Measurements from ENCODE around the gene LPCAT3. TPM values are rescaled to one million over a fixed set of nuclear protein-coding genes. Genes with fewer than 3 reads are reported as not detected.

Gene LPCAT3
- polyA plus RNA-seq, 2 of the 4 experiments (the other 2 are of a cell fraction), result 42.8 to 53.4 TPM

GRCh38 chr12:6980075-6980474 lies 38.2 kb downstream of the LPCAT3 start:
- Histone ChIP-seq H3K4me1 (no peaks in the 10 kb centered on the region), H3K4me3 (no peak overlapping the region), H3K9me3 (no peaks in the 10 kb centered on the region), H3K27ac (no peak overlapping the region), H3K4me2 (no peak overlapping the region)
- POLR2A ChIA-PET, result no interaction called here
- WGBS (ENCODE audit: missing lambda C conversion rate), result 99% methylated on average over 4 of the region's 4 CpGs
- ATAC-seq, result no peak
- CTCF ChIA-PET, result interaction anchor here (0.9 to 2.3 kb wide), 4 partner anchors 12 to 19 kb away, joined by 3 to 6 read pairs (median 4); no protein-coding TSS in a partner anchor
- FAIRE-seq, result no peak
- no peak for DNase-seq (ENCODE audit: low read depth in 1 of 2, low spot score in 1 of 2)
- TF ChIP-seq ATOH8 (CRISPR knock-in tag; IDR thresholded peaks at IDR 0.05; ENCODE audit: low read depth) (no peak), CHD4 (IDR thresholded peaks at IDR 0.05; ENCODE audit: borderline replicate concordance) (no peak), ESRRA (IDR thresholded peaks at IDR 0.05; ENCODE audit: borderline replicate concordance, low read length) (no peak), FOXS1 (CRISPR knock-in tag; IDR thresholded peaks at IDR 0.05) (no peak), NPAS2 (CRISPR knock-in tag; IDR thresholded peaks at IDR 0.05; ENCODE audit: borderline replicate concordance) (no peak)
- TF ChIP-seq, protein P1, sequence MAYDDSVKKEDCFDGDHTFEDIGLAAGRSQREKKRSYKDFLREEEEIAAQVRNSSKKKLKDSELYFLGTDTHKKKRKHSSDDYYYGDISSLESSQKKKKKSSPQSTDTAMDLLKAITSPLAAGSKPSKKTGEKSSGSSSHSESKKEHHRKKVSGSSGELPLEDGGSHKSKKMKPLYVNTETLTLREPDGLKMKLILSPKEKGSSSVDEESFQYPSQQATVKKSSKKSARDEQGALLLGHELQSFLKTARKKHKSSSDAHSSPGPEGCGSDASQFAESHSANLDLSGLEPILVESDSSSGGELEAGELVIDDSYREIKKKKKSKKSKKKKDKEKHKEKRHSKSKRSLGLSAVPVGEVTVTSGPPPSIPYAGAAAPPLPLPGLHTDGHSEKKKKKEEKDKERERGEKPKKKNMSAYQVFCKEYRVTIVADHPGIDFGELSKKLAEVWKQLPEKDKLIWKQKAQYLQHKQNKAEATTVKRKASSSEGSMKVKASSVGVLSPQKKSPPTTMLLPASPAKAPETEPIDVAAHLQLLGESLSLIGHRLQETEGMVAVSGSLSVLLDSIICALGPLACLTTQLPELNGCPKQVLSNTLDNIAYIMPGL (CRISPR knock-in tag; IDR thresholded peaks at IDR 0.05; ENCODE audit: borderline replicate concordance), result no peak

DNA sequence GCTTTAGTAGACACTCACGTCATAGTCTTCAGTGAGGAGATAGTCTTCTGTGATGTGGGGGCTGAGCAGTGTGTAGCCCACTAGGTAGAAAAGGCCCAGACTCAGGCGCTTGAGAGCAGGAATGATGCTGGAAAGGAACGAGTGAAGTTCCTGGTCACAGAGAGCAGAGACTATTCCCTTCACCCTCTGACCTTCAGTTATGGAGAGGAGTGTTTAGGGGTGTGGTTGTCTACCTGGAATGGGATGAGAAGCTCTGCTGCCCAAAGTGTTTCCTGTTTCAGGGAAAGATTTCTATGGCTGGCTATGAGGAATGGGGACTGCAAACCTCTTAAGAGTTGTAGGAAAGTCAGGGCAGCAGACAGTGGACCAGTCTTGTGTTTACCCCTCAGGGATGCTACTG lies 38.8 kb downstream of the LPCAT3 start:
- Histone ChIP-seq H3K4me1 (no peaks in the 10 kb centered on the region), H3K27ac (no peak overlapping the region), H3K9me3 (no peaks in the 10 kb centered on the region), H3K4me3 (no peak overlapping the region), H3K4me2 (no peak overlapping the region)
- 80% methylated on average over 3 of the region's 3 CpGs for WGBS (ENCODE audit: missing lambda C conversion rate)
- TF ChIP-seq KDM5A (IDR thresholded peaks at IDR 0.05) (no peak), POLR2AphosphoS2 (conservative IDR thresholded peaks at IDR 0.05; ENCODE audit: low read length) (peak; percentile 39; the same call in 1 of the 2 replicates), CHD4 (IDR thresholded peaks at IDR 0.05; ENCODE audit: borderline replicate concordance) (no peak)
- TF ChIP-seq, protein P2, sequence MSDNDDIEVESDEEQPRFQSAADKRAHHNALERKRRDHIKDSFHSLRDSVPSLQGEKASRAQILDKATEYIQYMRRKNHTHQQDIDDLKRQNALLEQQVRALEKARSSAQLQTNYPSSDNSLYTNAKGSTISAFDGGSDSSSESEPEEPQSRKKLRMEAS (IDR thresholded peaks at IDR 0.05), result no peak
- ChIA-PET POLR2A (interaction anchor here (2.1 kb wide), 1 partner anchor 18 kb away, joined by 5 read pairs; no protein-coding TSS in a partner anchor), CTCF (interaction anchor here (0.9 to 2.3 kb wide), 3 partner anchors 9 to 15 kb away, joined by 3 to 6 read pairs (median 3); no protein-coding TSS in a partner anchor)
- FAIRE-seq (no peak), DNase-seq (ENCODE audit: low read depth in 1 of 2, low spot score in 1 of 2) (no peak), ATAC-seq (no peak; a peak in 1 of 6 replicates)

DNA sequence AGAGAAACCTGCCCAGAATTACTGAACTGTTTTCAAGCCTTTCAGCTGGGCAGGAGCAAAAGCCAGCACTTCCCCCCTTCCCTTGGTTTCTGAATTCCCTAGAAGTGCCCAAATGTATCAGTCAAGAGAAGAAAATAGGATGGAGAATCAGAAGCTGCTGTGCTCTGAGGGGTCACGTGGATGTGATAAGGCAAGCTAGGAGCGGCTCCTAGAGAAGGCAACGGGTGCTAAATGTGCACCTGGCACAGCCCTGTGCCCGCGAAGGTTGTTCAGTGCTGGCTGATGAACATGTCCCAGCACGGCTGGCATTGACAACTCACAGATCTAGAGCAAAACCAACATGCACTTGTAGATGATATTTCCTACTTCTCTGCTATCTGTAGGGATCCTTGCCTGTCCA lies 39.3 kb downstream of the LPCAT3 start:
- H3K9me3 ChIP-seq, result no peaks in the 10 kb centered on the region
- FAIRE-seq (no peak), ATAC-seq (no peak; a peak in 2 of 6 replicates), DNase-seq (ENCODE audit: low read depth in 1 of 2, low spot score in 1 of 2) (no peak)
- H3K4me1 ChIP-seq, result no peaks in the 10 kb centered on the region
- TF ChIP-seq HOXB13 (CRISPR knock-in tag; IDR thresholded peaks at IDR 0.05; ENCODE audit: low read depth), result no peak
- no peak for TF ChIP-seq HOXA7 (CRISPR knock-in tag; IDR thresholded peaks at IDR 0.05)
- no peak for TF ChIP-seq CHD4 (IDR thresholded peaks at IDR 0.05; ENCODE audit: borderline replicate concordance)
- no peak for TF ChIP-seq TP53 (CRISPR knock-in tag; IDR thresholded peaks at IDR 0.05)
- no peak for TF ChIP-seq ZFP36 (IDR thresholded peaks at IDR 0.05; ENCODE audit: borderline replicate concordance, partially characterized antibody)
- no peak for TF ChIP-seq TFCP2L1 (CRISPR knock-in tag; IDR thresholded peaks at IDR 0.05)
- no peak for TF ChIP-seq CBX8 (IDR thresholded peaks at IDR 0.05)
- no peak for TF ChIP-seq PHF8 (IDR thresholded peaks at IDR 0.05; ENCODE audit: borderline replicate concordance, low read depth)
- no peak for TF ChIP-seq ZNF302 (CRISPR knock-in tag; IDR thresholded peaks at IDR 0.05)
- no peak for TF ChIP-seq NPAS2 (CRISPR knock-in tag; IDR thresholded peaks at IDR 0.05; ENCODE audit: borderline replicate concordance)
- TF ChIP-seq KDM1A (IDR thresholded peaks at IDR 0.05; ENCODE audit: low read depth), result no peak
- TF ChIP-seq, protein P3, sequence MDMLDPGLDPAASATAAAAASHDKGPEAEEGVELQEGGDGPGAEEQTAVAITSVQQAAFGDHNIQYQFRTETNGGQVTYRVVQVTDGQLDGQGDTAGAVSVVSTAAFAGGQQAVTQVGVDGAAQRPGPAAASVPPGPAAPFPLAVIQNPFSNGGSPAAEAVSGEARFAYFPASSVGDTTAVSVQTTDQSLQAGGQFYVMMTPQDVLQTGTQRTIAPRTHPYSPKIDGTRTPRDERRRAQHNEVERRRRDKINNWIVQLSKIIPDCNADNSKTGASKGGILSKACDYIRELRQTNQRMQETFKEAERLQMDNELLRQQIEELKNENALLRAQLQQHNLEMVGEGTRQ (IDR thresholded peaks at IDR 0.05), result no peak
- no peak for TF ChIP-seq MYC (IDR thresholded peaks at IDR 0.05; ENCODE audit: borderline replicate concordance, low read length)
- TF ChIP-seq ZC3H11A (IDR thresholded peaks at IDR 0.05), result no peak
- no peak overlapping the region for H3K27ac ChIP-seq
- 93% methylated on average over 6 of the region's 6 CpGs for WGBS (ENCODE audit: missing lambda C conversion rate)
- no peak overlapping the region for H3K4me2 ChIP-seq
- H3K4me3 ChIP-seq, result no peak overlapping the region
- ChIA-PET POLR2A (interaction anchor here (2.1 kb wide), 1 partner anchor 18 kb away, joined by 5 read pairs; no protein-coding TSS in a partner anchor), CTCF (interaction anchor here (1.1 to 2.3 kb wide), 3 partner anchors 9 to 35 kb away, joined by 3 to 6 read pairs (median 4); partner anchors contain the start of genes C12orf57 and RNU7-1)
